22Rv1 (cell line): Measurements from ENCODE around the gene HOXD12.

ENCODE experiments used
- H3K27ac ChIP-seq: fragments of 450-650 bp; 2 replicates; pipeline ENCODE4 v1.5.1; 2017
- CTCF ChIP-seq: fragments of 450-650 bp; IDR thresholded peaks from 2 replicates; pipeline ENCODE4 v1.5.1; 2017; ENCODE audit warnings: mild to moderate bottlenecking
- ZFX ChIP-seq: fragments of 450-650 bp; IDR thresholded peaks from 2 replicates; pipeline ENCODE4 v1.6.1; 2017; ENCODE audit warnings: antibody characterized with exemption, borderline replicate concordance

Gene HOXD12

DNA sequence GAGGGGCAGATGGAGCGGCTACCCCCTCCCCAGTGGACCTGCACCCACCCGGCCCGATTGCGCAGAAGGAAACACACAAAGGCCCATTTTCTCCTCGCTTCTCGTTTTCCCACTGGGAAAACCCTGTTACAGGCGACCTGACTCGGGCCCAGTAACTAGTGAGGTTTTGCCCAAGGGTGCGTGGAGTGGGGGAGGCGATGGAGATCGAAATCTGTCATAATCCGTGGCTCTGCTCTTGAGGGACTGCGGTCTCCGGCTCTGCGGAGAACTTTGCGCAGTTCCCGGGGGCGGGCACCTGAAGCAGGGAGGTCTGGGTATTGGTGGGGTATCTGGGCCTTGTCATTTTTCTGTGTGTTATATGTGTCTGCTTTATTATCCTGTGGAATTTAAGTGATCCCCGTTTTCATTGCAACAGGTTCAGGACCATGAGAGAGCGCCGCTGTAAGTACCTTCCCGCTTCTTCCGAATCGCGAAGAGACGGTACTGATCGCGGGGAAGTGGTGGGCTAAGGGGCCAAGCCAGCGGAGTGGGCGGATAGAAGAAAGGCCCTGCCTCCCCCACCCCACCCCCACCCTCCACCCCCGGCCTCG is 47.7 kb downstream of the HOXD12 start:
- no peak overlapping the region for H3K27ac ChIP-seq
- TF ChIP-seq ZFX, result no peak
- no peak for TF ChIP-seq CTCF

- TF ChIP-seq CTCF (no peak), ZFX (no peak)
- H3K27ac ChIP-seq, result no peak overlapping the region
These were observed 48.4 kb downstream of the HOXD12 start for GRCh38 chr2:176147800-176148496.

DNA sequence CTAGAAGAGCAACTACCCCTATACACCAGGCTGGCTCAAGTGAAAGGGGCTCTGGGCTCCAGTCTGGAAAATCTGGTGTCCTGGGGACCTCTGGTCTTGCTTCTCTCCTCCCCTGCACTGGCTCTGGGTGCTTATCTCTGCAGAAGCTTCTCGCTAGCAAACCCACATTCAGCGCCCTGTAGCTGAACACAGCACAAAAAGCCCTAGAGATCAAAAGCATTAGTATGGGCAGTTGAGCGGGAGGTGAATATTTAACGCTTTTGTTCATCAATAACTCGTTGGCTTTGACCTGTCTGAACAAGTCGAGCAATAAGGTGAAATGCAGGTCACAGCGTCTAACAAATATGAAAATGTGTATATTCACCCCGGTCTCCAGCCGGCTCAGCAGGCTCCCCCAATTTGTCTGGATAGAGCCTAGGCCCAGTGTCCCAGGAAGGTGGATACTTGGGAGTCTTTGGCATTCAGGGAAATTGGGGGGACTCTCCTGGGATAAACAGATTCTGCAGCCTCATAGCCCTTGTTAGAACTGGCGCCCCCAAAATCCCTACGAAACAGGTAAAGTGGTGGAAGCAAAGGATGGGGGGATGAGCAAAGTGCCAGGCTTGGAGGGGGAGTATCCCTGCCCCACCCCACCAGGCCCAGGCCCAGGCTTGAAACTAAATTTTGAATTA is 49.3 kb downstream of the HOXD12 start:
- no peak overlapping the region for H3K27ac ChIP-seq
- TF ChIP-seq CTCF (no peak), ZFX (no peak)

DNA sequence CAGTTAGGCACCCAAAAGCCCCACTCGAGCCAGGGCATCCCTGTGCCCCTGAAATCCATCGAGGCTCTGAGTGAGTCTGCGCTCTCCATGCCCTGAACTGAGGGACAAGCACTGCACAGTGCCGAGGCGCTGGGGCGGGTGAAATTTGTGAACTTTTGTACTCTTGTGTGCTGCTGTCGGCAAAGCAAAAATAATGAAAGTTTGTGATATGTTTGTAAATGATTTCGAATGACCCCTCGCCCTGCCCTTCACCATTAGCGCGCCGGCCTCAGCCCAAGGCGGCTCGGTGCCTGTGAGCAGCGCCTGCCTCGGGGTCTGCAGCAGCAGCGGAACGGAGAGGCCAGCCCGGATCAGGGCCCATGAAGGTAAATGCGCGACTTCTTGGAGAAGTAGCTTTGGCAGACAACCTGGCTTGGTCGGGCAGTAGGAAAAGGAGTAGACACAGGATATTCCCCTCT is 49.9 kb downstream of the HOXD12 start:
- TF ChIP-seq ZFX, result no peak
- no peak for TF ChIP-seq CTCF
- H3K27ac ChIP-seq, result no peak overlapping the region

- H3K27ac ChIP-seq, result no peak overlapping the region
- no peak for TF ChIP-seq CTCF
These were observed 50.5 kb downstream of the HOXD12 start for GRCh38 chr2:176149939-176150583.

- TF ChIP-seq CTCF (no peak), ZFX (no peak)
These were observed 51.2 kb downstream of the HOXD12 start for GRCh38 chr2:176150584-176151441.

More at GRCh38 chr2:176150584-176151441, 51.2 kb downstream of the HOXD12 start:
- H3K27ac ChIP-seq, result no peak overlapping the region
